Measurements from ENCODE around the gene EML6. TPM values are rescaled to one million over a fixed set of nuclear protein-coding genes. Genes with fewer than 3 reads are reported as not detected.

EML6 gene
- total and polyA plus RNA-seq, 2 of the 8 experiments (the other 6 are each of a cell fraction or from before 2014, with no cell fraction given) = 1.2 to 1.6 TPM

GRCh38 chr2:54862229-54862628 lies 138.8 kb downstream of the EML6 start:
- no peaks in the 10 kb centered on the region for H4K20me1 ChIP-seq (replicated peaks in 1 of 2; ENCODE audit: control insufficient read depth in 1 of 2, insufficient read depth in 2 of 2, low read length in 2 of 2)
- H4K8ac ChIP-seq (ENCODE audit: extremely low read depth, insufficient read depth, low read length) = no peak overlapping the region
- no peak overlapping the region for H4K5ac ChIP-seq (ENCODE audit: insufficient read length, low read depth, low read length)
- H2AFZ ChIP-seq (ENCODE audit: low read length) = no peak overlapping the region
- H3K4me2 ChIP-seq (ENCODE audit: insufficient read depth in 1 of 2, low read depth in 2 of 2, low read length in 2 of 2) = no peak overlapping the region
- no peak overlapping the region for H3K56ac ChIP-seq (replicated peaks; ENCODE audit: insufficient read length, low read depth, low read length)
- no peaks in the 10 kb centered on the region for H3K27me3 ChIP-seq (replicated peaks in 1 of 4; ENCODE audit: control insufficient read depth in 3 of 4, extremely low read depth in 1 of 4, insufficient read depth in 3 of 4, low read length in 3 of 4)
- no peak overlapping the region for H2BK15ac ChIP-seq (ENCODE audit: low read length)
- H3K9me3 ChIP-seq (ENCODE audit: insufficient read depth in 2 of 2, low read depth in 1 of 2, low read length in 1 of 2) = no peaks in the 10 kb centered on the region
- H3K79me2 ChIP-seq (ENCODE audit: control insufficient read depth in 1 of 2, insufficient read depth in 2 of 2, low read length in 2 of 2) = no peaks in the 10 kb centered on the region
- H3K27ac ChIP-seq (ENCODE audit: low read depth, low read length) = no peak overlapping the region
- no peak overlapping the region for H3K4me3 ChIP-seq (ENCODE audit: extremely low read depth in 1 of 4, insufficient read depth in 2 of 4, low read depth in 3 of 4, low read length in 4 of 4)
- no peak overlapping the region for H3K9ac ChIP-seq (replicated peaks in 1 of 4; ENCODE audit: extremely low read depth in 1 of 4, low read depth in 3 of 4, low read length in 3 of 4)
- no peaks in the 10 kb centered on the region for H3K36me3 ChIP-seq (ENCODE audit: control insufficient read depth in 2 of 4, insufficient read depth in 4 of 4, low read length in 3 of 4)
- H2BK20ac ChIP-seq (ENCODE audit: low read length) = no peak overlapping the region
- H3K4ac ChIP-seq (replicated peaks; ENCODE audit: insufficient read length, low read depth, low read length) = no peak overlapping the region
- no peak overlapping the region for H4K91ac ChIP-seq (replicated peaks; ENCODE audit: insufficient read length, low read length)
- no peaks in the 10 kb centered on the region for H3K79me1 ChIP-seq (ENCODE audit: low read depth, low read length)
- FAIRE-seq = no peak
- H3K18ac ChIP-seq (ENCODE audit: extremely low read depth, low read length) = no peak overlapping the region
- WGBS, 2 experiments (ENCODE audit: extremely low coverage in 1 of 2, insufficient coverage in 1 of 2, insufficient read length in 1 of 2, insufficient replicate concordance in 2 of 2, low coverage in 1 of 2, low lambda C conversion rate in 2 of 2, missing lambda C conversion rate in 1 of 2) = 95% methylated on average over 4 of the region's 4 CpGs; no CpG with 5 or more reads in 1 of the 2 experiments
- no peak overlapping the region for H3K14ac ChIP-seq (ENCODE audit: insufficient read length)
- POLR2A ChIA-PET (ENCODE audit: partially characterized antibody) = no interaction called here
- no peak for DNase-seq (ENCODE audit: low read depth in 1 of 2, low spot score in 2 of 2)
- no peak overlapping the region for H3K23ac ChIP-seq (ENCODE audit: insufficient read length)
- no peak overlapping the region for H2BK120ac ChIP-seq (replicated peaks; ENCODE audit: low read depth, low read length)
- no peaks in the 10 kb centered on the region for H3K23me2 ChIP-seq (ENCODE audit: low read depth, low read length)
- CTCF ChIA-PET (ENCODE audit: partially characterized antibody) = interaction anchor here (0.6 to 2.5 kb wide), 2 partner anchors 18 to 665 kb away, joined by 3 to 7 read pairs; no protein-coding TSS in a partner anchor
- H2BK12ac ChIP-seq (ENCODE audit: low read depth, low read length) = no peak overlapping the region
- H2AK5ac ChIP-seq (ENCODE audit: low read depth, low read length) = no peak overlapping the region
- peaks cover 0 to 2% (median 1%) of the 10 kb centered on the region in 4 experiments; a peak in 1 of 7 replicates for H3K4me1 ChIP-seq (replicated peaks in 1 of 4; ENCODE audit: control insufficient read depth in 3 of 4, insufficient read depth in 4 of 4, low read length in 3 of 4)
- no peak overlapping the region for H2BK5ac ChIP-seq (ENCODE audit: low read depth, low read length)
- no peak for TF ChIP-seq NANOG (IDR thresholded peaks at IDR 0.05; ENCODE audit: insufficient read depth, low read depth, low read length, poor library complexity, severe bottlenecking)
- no peak for TF ChIP-seq E2F6 (IDR thresholded peaks at IDR 0.05)
- no peak for TF ChIP-seq POLR2A (IDR thresholded peaks at IDR 0.05; ENCODE audit: control extremely low read depth in 1 of 2, low read depth in 2 of 2, low read length in 2 of 2)
- no peak for TF ChIP-seq CBX8 (IDR thresholded peaks at IDR 0.05; ENCODE audit: borderline replicate concordance, low read depth, low read length)
- TF ChIP-seq BCL11A (IDR thresholded peaks at IDR 0.05; ENCODE audit: low read depth in 2 of 2, low read length in 2 of 2) = no peak
- TF ChIP-seq HDAC2 (IDR thresholded peaks at IDR 0.05; ENCODE audit: borderline replicate concordance in 1 of 2, low read depth in 2 of 2, low read length in 2 of 2) = no peak
- no peak for TF ChIP-seq RNF2 (IDR thresholded peaks at IDR 0.05; ENCODE audit: borderline replicate concordance, low read depth, low read length, missing control alignments, poor library complexity, severe bottlenecking)
- TF ChIP-seq RXRA (IDR thresholded peaks at IDR 0.05; ENCODE audit: insufficient read depth, low read depth, low read length) = no peak
- no peak for TF ChIP-seq EP300 (IDR thresholded peaks at IDR 0.05; ENCODE audit: borderline replicate concordance in 1 of 2, low read depth in 2 of 2, low read length in 2 of 2)
- no peak for TF ChIP-seq YY1 (IDR thresholded peaks at IDR 0.05; ENCODE audit: low read depth, low read length)
- no peak for TF ChIP-seq CTBP2 (IDR thresholded peaks at IDR 0.05; ENCODE audit: borderline replicate concordance, insufficient read depth, insufficient read length, low read length)
- no peak for TF ChIP-seq KDM5A (IDR thresholded peaks at IDR 0.05; ENCODE audit: low read length)
- TF ChIP-seq KDM1A (IDR thresholded peaks at IDR 0.05; ENCODE audit: borderline replicate concordance, low read length) = no peak
